Suprapubic skin (tissue), 4 donors: ENCODE measurements around the gene DGKB. TPM values are rescaled to one million over a fixed set of nuclear protein-coding genes. Genes with fewer than 3 reads are reported as not detected.

Experiments used
- DNase-seq, 2 donors: peaks; one replicate each; pipeline ENCODE4 v3.0.0-alpha.2; 2019; ENCODE audit warnings: low spot score in 2 of 2
- H3K27ac ChIP-seq: fragments of 200-600 bp; sonication (generic); one replicate; pipeline ENCODE4 v1.5.1; 2019
- H3K27me3 ChIP-seq: fragments of 200-600 bp; sonication (generic); one replicate; pipeline ENCODE4 v1.5.1; 2019
- H3K36me3 ChIP-seq: fragments of 200-600 bp; sonication (generic); one replicate; pipeline ENCODE4 v1.5.1; 2019
- H3K4me1 ChIP-seq: fragments of 200-600 bp; sonication (generic); one replicate; pipeline ENCODE4 v1.5.1; 2019
- H3K4me3 ChIP-seq: fragments of 200-600 bp; sonication (generic); one replicate; pipeline ENCODE4 v1.5.1; 2019; ENCODE audit warnings: mild to moderate bottlenecking
- H3K9me3 ChIP-seq: fragments of 200-600 bp; sonication (generic); one replicate; pipeline ENCODE4 v1.5.1; 2019
- EP300 ChIP-seq: sonication (generic); formaldehyde crosslinking; IDR thresholded peaks from one replicate; pipeline ENCODE4 v1.6.1; 2017; ENCODE audit warnings: antibody characterized with exemption
- POLR2A ChIP-seq, 2 donors: fragments of 450-650 bp; IDR thresholded peaks; one replicate each; pipeline ENCODE4 v1.6.1; 2017; ENCODE audit warnings: antibody characterized with exemption in 2 of 2, mild to moderate bottlenecking in 2 of 2, moderate library complexity in 2 of 2
- POLR2AphosphoS5 ChIP-seq, 3 donors: sonication (generic); formaldehyde crosslinking; IDR thresholded peaks; one replicate each; pipeline ENCODE4 v1.6.1; 2017; ENCODE audit warnings: antibody characterized with exemption in 3 of 3
- WGBS: methylation state at CpG from one replicate; pipeline ENCODE4 v1.1.5; 2018; 5-methylcytosine and 5-hydroxymethylcytosine counted together
- total RNA-seq, 4 donors: library from RNA; depleted of rRNA; stranded (reverse); fragments of >200 nt; gene quantifications; one replicate each; pipeline ENCODE4 v1.1.0, GENCODE V29; 2016
- TF ChIP-seq, protein P1 (sequence below), 2 donors: fragments of 200-600 bp in 1 of 2; fragments of 450-650 bp in 1 of 2; sonication (generic) in 1 of 2; IDR thresholded peaks; one replicate each; pipeline ENCODE4 v1.5.1; 2016 to 2019; ENCODE audit warnings: antibody characterized with exemption in 2 of 2, mild to moderate bottlenecking in 1 of 2, moderate library complexity in 1 of 2

Gene DGKB
- total RNA-seq, 4 donors from 2014 or later: 0.17 to 0.30 TPM; not detected in 2

DNA sequence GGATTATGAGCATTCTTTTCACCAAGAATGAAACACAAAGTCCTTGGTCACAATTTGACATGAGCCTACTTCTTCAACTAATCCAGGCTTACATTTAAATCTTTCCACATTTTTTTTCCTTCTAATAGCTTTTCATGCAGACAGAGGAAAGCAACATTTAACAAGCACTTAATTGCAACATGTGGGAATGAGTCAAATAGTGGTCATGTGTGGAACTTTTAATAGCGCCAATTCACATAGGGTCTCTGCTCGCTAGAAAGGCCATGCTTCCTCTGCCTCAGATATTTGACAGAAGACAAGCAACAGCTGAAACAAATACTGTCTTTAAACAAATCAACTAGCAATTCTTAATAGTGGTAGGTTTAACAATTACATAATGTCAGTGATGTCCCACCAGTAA, 627.2 kb downstream of the DGKB start:
- TF ChIP-seq POLR2A (IDR thresholded peaks at IDR 0.05): no peak
- no peak for TF ChIP-seq POLR2AphosphoS5 (IDR thresholded peaks at IDR 0.05)
- TF ChIP-seq, protein P1, sequence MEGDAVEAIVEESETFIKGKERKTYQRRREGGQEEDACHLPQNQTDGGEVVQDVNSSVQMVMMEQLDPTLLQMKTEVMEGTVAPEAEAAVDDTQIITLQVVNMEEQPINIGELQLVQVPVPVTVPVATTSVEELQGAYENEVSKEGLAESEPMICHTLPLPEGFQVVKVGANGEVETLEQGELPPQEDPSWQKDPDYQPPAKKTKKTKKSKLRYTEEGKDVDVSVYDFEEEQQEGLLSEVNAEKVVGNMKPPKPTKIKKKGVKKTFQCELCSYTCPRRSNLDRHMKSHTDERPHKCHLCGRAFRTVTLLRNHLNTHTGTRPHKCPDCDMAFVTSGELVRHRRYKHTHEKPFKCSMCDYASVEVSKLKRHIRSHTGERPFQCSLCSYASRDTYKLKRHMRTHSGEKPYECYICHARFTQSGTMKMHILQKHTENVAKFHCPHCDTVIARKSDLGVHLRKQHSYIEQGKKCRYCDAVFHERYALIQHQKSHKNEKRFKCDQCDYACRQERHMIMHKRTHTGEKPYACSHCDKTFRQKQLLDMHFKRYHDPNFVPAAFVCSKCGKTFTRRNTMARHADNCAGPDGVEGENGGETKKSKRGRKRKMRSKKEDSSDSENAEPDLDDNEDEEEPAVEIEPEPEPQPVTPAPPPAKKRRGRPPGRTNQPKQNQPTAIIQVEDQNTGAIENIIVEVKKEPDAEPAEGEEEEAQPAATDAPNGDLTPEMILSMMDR (IDR thresholded peaks at IDR 0.05): no peak
- no peak for TF ChIP-seq EP300
- H3K27ac ChIP-seq: no peak overlapping the region
- H3K27me3 ChIP-seq: no peaks in the 10 kb centered on the region
- WGBS: 67% methylated on average over 2 of the region's 2 CpGs
- H3K4me3 ChIP-seq: no peak overlapping the region
- DNase-seq: no peak
- H3K4me1 ChIP-seq: no peaks in the 10 kb centered on the region
- H3K9me3 ChIP-seq: no peaks in the 10 kb centered on the region
- no peaks in the 10 kb centered on the region for H3K36me3 ChIP-seq

DNA sequence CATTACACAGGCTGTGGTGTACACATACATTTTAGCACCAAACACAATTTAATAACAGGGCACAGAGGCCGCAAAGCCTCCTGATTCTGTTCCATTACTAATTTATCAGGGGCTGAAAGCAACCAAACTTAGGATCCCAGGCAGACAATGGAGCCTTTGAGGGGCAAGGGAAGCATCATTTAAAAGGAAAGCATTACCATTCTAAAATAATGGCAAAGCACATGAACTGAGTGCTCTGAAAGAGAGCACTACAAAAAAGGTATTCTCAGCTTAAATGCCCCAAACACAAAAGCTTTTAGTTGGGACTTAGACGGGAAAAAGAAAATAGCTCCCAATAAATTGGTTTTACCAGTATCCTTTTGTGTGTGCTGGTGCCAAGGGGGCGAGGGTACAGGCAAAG, 631.1 kb downstream of the DGKB start:
- no peak overlapping the region for H3K4me3 ChIP-seq
- no peak overlapping the region for H3K27ac ChIP-seq
- no peaks in the 10 kb centered on the region for H3K9me3 ChIP-seq
- WGBS: 90% methylated on average over 3 of the region's 3 CpGs
- no peaks in the 10 kb centered on the region for H3K4me1 ChIP-seq
- no peaks in the 10 kb centered on the region for H3K36me3 ChIP-seq
- no peaks in the 10 kb centered on the region for H3K27me3 ChIP-seq
- TF ChIP-seq EP300 (no peak), POLR2A (IDR thresholded peaks at IDR 0.05) (no peak)
- TF ChIP-seq, protein P1 (IDR thresholded peaks at IDR 0.05): no peak
- DNase-seq: no peak

DNA sequence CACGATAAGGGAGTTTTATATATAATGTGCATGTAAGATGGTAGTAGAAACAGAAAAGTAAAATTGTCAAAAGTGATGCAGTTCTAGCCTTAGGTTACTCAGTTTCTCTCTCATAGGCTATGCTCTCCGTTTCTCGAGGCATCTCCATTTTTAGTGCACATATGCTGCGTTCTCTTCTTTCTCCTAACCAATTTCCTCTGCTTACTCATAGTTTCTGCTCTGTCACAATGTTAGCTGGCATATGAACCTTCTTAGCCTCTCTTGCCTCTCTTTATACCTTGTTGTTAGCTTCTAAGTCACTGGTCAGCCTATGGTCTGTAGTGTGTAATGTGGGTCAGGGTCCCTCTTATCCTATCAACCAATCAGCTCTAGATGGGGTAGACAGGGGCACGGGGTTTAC, 632.5 kb downstream of the DGKB start:
- no peak for TF ChIP-seq EP300
- TF ChIP-seq POLR2AphosphoS5 (IDR thresholded peaks at IDR 0.05): no peak
- TF ChIP-seq, protein P1 (IDR thresholded peaks at IDR 0.05): no peak
- H3K36me3 ChIP-seq: no peaks in the 10 kb centered on the region
- no peak overlapping the region for H3K4me3 ChIP-seq

DNA sequence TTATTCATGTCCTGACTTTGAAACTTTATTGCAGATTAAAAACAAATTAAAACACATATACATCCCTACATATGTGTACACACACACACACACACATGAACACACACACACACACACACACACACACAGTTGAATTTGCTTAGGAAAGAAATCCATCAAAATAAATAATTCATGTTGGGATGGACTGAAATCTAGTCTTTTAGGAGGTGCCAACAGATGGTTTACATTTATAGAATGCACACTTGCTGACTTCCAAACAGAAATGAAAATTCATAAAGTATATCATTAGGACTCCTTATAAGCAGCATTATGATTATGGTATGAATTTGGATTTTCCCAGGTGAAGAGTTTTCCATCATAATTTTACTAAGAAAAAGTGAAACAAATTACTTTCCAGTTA, 642.5 kb downstream of the DGKB start:
- DNase-seq: no peak
- H3K36me3 ChIP-seq: no peaks in the 10 kb centered on the region
- no peaks in the 10 kb centered on the region for H3K9me3 ChIP-seq
- H3K27ac ChIP-seq: no peak overlapping the region
- no peaks in the 10 kb centered on the region for H3K4me1 ChIP-seq
- H3K4me3 ChIP-seq: no peak overlapping the region
- TF ChIP-seq EP300: no peak
- H3K27me3 ChIP-seq: no peaks in the 10 kb centered on the region

More for the DNA sequence above, 632.5 kb downstream of the DGKB start:
- no peaks in the 10 kb centered on the region for H3K9me3 ChIP-seq
- no peak for DNase-seq
- no peak overlapping the region for H3K27ac ChIP-seq
- no peaks in the 10 kb centered on the region for H3K27me3 ChIP-seq
- H3K4me1 ChIP-seq: no peaks in the 10 kb centered on the region
- 82% methylated on average over 5 of the region's 5 CpGs for WGBS

DNA sequence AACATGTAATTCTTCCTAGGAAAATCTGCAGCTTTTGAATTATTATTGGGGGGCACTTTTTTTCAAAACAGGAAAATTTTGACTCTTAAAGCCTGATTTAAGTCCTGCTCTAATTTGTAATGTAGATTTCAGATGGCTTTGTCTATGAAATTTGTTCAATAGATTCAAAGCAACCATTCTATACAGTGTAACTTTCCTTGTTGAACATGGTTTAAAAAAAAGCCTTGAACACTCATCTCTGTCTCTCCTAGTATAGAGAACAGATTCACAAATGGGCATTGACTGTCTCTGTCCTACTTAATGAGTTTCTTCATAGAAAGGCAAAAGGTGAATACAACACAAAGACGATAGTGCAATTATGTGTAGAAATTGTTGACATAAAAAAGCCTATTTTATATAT, 643.7 kb downstream of the DGKB start:
- H3K4me3 ChIP-seq: no peak overlapping the region
- no peak for TF ChIP-seq POLR2AphosphoS5 (IDR thresholded peaks at IDR 0.05)
- TF ChIP-seq POLR2A (IDR thresholded peaks at IDR 0.05): no peak
- TF ChIP-seq, protein P1 (IDR thresholded peaks at IDR 0.05): no peak
- no peak for TF ChIP-seq EP300
- H3K4me1 ChIP-seq: no peaks in the 10 kb centered on the region
- H3K36me3 ChIP-seq: no peaks in the 10 kb centered on the region
- no peaks in the 10 kb centered on the region for H3K9me3 ChIP-seq
- no peak for DNase-seq
- H3K27me3 ChIP-seq: no peaks in the 10 kb centered on the region
- WGBS: 82% methylated on average over 1 of the region's 1 CpG
- no peak overlapping the region for H3K27ac ChIP-seq

DNA sequence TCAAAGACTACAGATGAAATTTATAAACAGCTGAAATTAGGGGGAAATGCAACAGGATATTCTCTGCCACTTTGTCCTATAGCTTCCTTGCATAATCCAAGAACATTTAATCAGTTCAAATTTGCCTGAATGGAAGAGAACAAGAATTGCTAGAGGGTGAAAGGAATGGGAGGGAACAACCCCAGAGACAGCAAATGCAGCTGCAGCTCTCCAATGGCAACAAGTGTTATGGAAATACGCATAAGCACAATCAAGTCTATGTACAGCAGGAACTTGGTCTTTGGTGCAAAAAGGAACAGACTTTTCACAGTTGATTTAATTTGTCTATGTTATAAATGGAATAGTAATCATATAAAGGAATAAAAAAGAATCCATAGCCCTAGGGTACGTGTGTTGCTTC, 644.1 kb downstream of the DGKB start:
- H3K4me1 ChIP-seq: no peaks in the 10 kb centered on the region
- no peak overlapping the region for H3K27ac ChIP-seq
- TF ChIP-seq EP300 (no peak), POLR2A (IDR thresholded peaks at IDR 0.05) (no peak), POLR2AphosphoS5 (IDR thresholded peaks at IDR 0.05) (no peak)
- TF ChIP-seq, protein P1 (IDR thresholded peaks at IDR 0.05): no peak
- DNase-seq: no peak
- no peaks in the 10 kb centered on the region for H3K9me3 ChIP-seq
- no peak overlapping the region for H3K4me3 ChIP-seq
- no peaks in the 10 kb centered on the region for H3K36me3 ChIP-seq
- H3K27me3 ChIP-seq: no peaks in the 10 kb centered on the region
- WGBS: 70% methylated on average over 2 of the region's 2 CpGs
